Stimulated activated CD4-positive, alpha-beta T cell treated with anti-CD3 and anti-CD28 coated beads, Interleukin-4, amount 100 ng/mL, for 48 hours (primary cell): Measurements from ENCODE around the gene EMC9.
A peak's percentile ranks its signal among the peaks of the same experiment; 100 is the strongest.

ENCODE experiments used
- DNase-seq, 2 donors: peaks; one replicate each; pipeline ENCODE4 v3.0.0-alpha.2; 2020; ENCODE audit warnings: low read depth in 2 of 2

The EMC9 gene

GRCh38 chr14:24141097-24141880 lies at the start of gene EMC9:
TSS of gene EMC9 (minus strand) at chr14:24141591. CDS start at chr14:24141304, 287 bp downstream.
- DNase-seq: peak; percentile 99 to 100

GRCh38 chr14:24190416-24190815 lies 49.0 kb upstream of the EMC9 start:
- DNase-seq: no peak

DNA sequence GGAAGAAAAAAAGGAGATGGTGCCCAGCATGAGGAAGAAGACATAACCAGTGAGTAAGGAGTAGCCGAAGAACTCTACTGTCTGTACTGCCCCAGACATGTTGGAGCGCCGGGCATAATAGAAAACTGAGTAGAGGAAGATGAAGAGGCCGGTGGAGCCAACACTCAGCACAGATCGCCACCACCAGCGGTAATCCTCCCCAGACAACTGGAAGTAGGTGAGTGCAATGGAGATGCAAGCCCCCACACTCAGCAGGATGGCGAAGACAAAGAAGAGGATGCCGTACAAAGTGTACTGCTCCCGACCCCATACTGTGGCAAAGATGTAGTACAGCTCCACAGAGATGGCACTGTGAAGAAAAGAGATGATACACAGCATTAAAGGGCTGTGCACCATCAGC lies 48.1 kb upstream of the EMC9 start:
- no peak for DNase-seq

DNA sequence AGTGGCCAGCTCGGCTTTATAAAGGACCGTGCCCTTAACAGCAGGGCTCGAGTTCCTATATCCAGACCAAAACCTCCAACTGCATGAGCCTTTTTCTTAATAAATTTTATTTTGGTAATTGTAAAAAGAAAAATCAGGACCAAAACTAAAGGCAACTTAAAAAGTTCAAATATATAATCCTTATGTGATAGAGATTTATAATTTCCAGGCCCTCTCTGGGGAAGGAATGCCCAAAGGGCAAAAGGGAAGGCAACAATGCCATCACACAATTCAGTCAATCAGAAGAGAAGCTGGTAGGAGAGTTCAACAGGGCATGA lies 47.6 kb upstream of the EMC9 start:
- no peak for DNase-seq

DNA sequence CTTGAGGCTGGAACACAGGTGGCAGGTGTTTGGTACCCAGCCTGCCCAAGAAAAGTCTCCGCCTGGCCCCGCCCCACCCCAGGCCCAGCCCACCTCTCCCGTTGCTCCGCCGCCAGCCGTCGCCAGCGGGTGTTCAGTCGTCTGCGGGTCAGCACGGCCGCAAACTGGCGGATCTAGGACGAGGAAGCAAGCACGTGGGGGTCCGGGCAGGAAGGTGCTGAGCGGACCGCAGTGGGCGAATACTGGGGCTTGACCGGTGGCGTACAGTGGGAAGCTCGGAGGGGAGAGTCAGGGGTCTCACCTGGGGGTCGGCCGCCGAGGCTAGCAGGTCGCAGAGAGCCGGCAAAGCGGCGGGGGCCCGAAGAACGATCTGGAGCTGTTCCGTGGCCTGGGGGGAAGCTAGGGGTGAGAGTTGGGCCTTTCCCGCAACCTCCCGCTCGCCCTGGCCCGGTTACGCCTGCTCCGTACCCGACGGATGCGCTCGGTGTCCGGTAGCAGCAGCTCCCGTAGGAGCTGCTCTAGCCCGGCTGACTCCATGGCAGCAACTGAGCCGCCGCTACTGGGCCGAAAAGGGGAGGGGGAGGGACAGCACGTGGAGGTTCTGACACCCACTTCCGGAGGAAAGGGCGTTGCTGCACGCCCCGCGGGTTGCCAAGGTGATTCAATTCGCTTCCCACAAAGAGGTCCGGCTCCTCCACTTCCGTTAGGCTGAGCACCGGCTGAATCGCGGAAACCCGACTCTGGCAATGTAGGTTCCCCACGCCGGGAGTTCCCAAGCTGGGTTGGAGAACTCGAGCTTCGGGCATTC lies 47.1 kb upstream of the EMC9 start, which contains the start of gene IPO4:
IPO4 (minus strand) TSS at position 566 of the 808 bp plus-strand sequence; CDS start at position 537, 29 bp downstream.
- DNase-seq: peak; percentile 89 to 95

- no peak for DNase-seq
Observed at GRCh38 chr14:24187539-24187915, 46.1 kb upstream of the EMC9 start.

DNA sequence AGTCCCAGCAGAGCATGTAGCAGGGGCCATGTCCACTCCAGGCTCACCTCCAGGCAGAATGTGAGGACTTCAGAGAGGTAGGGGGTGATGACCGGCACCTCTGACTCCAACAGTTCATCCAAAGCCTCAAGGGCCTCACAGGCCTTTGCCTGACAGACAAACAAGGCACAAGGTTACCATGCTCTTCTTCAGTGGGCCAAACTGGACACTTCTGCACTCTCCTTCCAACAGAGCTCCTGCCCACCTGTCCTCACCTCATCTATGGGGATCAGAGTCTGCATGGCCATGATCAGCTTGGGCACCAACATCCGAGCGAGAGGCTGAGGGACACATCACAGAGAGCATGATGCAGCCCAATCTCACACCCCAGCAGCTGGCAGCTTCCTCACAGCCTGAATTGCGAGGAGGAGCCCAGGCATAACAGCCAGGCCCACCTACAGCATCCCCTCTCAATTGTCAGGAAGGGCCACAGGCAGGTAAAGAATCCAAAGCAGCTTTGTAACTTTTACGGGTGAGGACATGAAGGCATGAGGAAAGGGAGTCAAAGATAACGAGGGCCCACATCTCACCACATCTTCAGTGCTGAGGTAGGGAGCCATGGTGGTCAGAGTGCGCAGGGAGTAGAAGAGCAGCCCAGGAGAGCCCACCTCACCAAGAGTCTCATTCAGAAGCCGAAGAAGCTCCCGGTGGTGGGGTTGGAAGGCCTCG lies 45.6 kb upstream of the EMC9 start:
- DNase-seq: no peak

GRCh38 chr14:24185741-24186140 lies 44.4 kb upstream of the EMC9 start:
- no peak for DNase-seq

GRCh38 chr14:24185026-24185425 lies 43.6 kb upstream of the EMC9 start:
- DNase-seq: no peak

- no peak for DNase-seq
Observed at GRCh38 chr14:24184104-24184970, 42.9 kb upstream of the EMC9 start.

DNA sequence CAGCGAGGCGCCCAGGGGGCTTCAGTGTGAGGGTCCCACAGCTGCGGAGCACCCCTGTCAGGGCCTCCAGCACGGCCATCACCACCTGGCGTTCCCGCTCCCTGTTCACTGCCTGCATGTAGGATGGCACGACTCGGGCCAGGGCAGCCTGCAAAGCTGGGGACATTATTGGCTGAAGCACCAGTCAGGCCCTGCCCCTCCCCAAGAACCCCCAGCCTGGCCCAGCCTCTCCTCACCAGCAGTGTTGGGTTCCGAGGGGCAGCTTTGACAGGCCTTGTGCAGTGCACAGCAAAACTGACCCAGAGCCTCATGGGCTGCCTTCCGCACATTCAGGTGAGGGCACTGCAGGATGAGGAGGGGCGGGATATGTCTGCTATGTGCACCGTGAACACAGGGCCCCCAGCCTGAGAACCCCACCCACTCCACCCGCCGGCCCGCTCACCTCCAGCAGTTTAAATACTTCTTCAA lies 41.7 kb upstream of the EMC9 start:
- DNase-seq: no peak

DNA sequence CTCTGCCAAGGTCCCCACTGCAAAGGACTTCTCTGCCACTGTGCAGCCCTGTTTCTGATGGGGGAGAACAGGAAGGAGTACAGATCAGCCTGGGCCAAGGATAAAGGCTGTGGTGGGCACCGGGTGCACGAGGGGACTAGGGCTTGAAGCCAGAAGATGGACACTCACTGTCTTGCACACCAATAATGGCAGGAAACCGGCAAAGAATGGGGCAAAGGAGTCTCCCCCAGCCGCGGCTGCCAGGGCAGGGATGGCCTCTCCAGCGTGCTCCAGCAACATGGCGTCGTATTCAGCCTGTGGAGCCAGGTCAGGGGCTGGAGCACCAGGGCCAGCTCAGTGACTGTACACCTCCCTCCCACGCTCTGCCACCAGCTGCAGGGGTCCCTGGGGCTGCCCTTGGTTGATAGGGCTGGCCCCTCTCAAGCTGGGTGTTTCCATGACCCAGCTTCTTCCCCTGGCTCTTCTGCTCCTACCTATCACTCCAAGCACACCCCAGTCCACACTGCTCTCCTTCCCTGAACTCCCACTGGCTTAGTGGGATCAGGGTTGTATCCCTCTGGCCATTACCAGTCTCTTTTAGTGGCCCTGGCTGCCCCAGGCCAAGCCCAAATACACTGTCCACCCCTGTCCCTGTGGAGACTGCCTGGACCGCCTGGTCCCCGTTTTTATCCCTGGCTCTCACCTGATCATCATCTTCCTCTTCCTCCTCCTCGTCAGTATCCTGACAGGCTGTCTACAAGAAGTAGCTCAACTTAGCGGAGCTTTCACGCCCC lies 40.9 kb upstream of the EMC9 start:
- no peak for DNase-seq

GRCh38 chr14:24181371-24182077 lies 40.1 kb upstream of the EMC9 start:
- DNase-seq: no peak

GRCh38 chr14:24179961-24180796 lies 38.8 kb upstream of the EMC9 start:
- DNase-seq: no peak

DNA sequence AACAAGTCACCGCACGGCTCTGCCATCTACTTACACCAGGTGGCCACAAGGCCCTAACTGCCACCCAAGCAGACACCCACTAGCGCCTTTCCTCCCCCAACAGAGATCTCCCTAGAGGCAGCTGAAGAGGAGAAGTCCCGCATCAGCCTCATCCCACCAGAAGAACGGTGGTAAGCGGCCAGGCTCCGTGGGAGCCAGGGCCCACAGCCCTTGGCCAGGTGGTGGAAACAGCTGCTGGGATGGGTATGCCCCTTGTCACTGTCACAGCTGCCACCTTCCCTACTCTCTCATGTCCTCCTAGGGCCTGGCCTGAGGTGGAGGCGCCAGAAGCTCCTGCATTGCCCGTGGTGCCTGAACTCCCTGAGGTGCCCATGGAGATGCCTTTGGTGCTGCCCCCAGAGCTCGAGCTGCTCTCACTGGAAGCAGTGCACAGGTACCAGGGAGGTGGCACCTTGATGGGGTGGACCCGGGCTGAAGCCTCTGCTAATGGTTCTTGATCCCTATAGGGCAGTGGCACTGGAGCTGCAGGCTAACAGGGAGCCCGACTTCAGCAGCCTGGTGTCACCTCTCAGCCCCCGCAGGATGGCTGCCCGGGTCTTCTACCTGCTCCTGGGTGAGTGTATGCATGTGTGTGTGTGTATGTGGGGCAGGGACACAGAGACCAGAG lies 38.0 kb upstream of the EMC9 start:
- DNase-seq: no peak

DNA sequence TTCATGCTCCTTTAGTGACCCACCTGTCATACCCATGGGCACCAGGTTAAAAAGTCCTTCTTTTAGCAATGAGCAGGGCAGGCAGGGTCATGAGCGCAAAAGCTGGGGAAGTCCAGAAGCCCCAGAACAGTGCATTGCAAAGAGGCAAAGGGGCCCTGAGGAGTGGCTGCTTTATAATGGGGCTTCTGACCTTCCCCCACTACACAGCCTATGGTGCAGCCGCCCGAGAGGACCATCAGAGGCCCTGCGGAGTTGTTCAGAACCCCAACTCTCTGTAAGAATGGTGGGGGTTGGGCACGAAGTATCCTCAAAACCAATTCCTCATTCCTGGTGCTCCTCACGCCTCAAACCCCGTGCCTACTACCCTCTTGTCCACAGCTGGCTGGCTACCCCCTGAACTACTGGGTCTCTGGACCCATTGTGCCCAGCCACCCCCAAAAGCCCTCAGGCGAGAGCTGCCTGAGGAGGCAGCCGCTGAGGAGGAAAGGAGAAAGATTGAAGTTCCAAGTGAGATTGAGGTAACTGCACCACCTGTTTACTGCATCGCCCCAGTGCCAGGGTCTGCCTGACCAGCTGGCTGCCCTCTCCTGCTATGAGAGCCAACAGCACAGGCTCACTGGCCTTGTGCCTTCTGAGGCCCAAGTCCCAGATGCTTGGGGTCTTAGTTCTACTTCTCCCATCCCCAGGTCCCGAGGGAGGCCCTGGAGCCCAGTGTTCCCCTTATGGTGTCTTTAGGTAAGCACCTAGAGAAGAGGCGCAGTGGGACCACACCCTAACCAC lies 37.2 kb upstream of the EMC9 start:
- no peak for DNase-seq

GRCh38 chr14:24177891-24178290 lies 36.5 kb upstream of the EMC9 start:
- no peak for DNase-seq
